RWPE2 (cell line): Measurements from ENCODE around the gene AKR7A3.

Experiments
- ATAC-seq: fragments of 200-7000 bp; cut with Tn5 transposase; 3 replicates; pipeline ENCODE4 v1.9.1; 2021; ENCODE audit warnings: low read depth
- DNase-seq: peaks from one replicate; pipeline ENCODE4 v3.0.0-alpha.2; 2020; ENCODE audit warnings: low spot score
- H3K27ac ChIP-seq: fragments of 450-650 bp; 2 replicates; pipeline ENCODE4 v1.5.1; 2017; ENCODE audit warnings: mild to moderate bottlenecking; ENCODE audit not compliant: poor library complexity, severe bottlenecking
- H3K27me3 ChIP-seq: fragments of 250-450 bp; sonication (Bioruptor Pico); 2 replicates; pipeline ENCODE4 v1.5.1; 2021; ENCODE audit warnings: mild to moderate bottlenecking, moderate library complexity; ENCODE audit not compliant: insufficient read depth, poor library complexity, severe bottlenecking
- H3K36me3 ChIP-seq: fragments of 250-450 bp; sonication (Bioruptor Pico); 2 replicates; pipeline ENCODE4 v1.5.1; 2020; ENCODE audit warnings: low read depth, mild to moderate bottlenecking, moderate library complexity
- H3K4me1 ChIP-seq: fragments of 250-450 bp; sonication (Bioruptor Pico); 2 replicates; pipeline ENCODE4 v1.5.1; 2021; ENCODE audit warnings: mild to moderate bottlenecking, moderate library complexity; ENCODE audit not compliant: insufficient read depth, poor library complexity, severe bottlenecking
- H3K4me3 ChIP-seq: fragments of 250-450 bp; sonication (Bioruptor Pico); 2 replicates; pipeline ENCODE4 v1.5.1; 2021; ENCODE audit warnings: mild to moderate bottlenecking, moderate library complexity; ENCODE audit not compliant: severe bottlenecking
- H3K9me3 ChIP-seq: fragments of 250-450 bp; sonication (Bioruptor Pico); 2 replicates; pipeline ENCODE4 v1.5.1; 2021; ENCODE audit warnings: mild to moderate bottlenecking, moderate library complexity; ENCODE audit not compliant: severe bottlenecking
- TF ChIP-seq, protein P1 (sequence below): fragments of 450-650 bp; IDR thresholded peaks from one replicate; pipeline ENCODE4 v1.5.1; 2017; ENCODE audit warnings: mild to moderate bottlenecking, moderate library complexity; ENCODE audit not compliant: poor library complexity, severe bottlenecking

Gene AKR7A3

DNA sequence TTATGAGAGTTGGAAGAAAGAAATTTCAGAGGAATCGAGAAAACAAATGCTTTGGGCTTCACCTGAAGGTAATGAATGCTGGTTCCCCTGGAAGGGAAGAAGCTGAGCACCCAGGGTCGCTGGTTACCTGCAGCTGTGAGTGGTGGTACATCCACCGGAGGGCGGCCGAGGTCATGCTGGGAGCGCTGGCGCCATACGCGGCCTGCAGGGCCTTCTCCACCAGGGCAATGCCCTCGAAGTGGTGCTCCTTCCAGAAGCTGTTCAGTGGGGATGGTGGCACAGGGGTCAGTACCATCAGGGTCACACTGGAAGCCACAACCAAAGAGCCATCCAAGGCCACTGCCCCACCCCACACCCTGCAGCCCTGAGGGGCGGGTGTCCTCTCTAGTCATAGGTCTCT lies 20.1 kb downstream of the AKR7A3 start:
- Histone ChIP-seq H3K36me3 (no peaks in the 10 kb centered on the region), H3K9me3 (no peaks in the 10 kb centered on the region), H3K27ac (no peak overlapping the region), H3K27me3 (no peaks in the 10 kb centered on the region), H3K4me1 (no peaks in the 10 kb centered on the region), H3K4me3 (no peak overlapping the region)
- ATAC-seq (no peak), DNase-seq (no peak)
- TF ChIP-seq, protein P1, sequence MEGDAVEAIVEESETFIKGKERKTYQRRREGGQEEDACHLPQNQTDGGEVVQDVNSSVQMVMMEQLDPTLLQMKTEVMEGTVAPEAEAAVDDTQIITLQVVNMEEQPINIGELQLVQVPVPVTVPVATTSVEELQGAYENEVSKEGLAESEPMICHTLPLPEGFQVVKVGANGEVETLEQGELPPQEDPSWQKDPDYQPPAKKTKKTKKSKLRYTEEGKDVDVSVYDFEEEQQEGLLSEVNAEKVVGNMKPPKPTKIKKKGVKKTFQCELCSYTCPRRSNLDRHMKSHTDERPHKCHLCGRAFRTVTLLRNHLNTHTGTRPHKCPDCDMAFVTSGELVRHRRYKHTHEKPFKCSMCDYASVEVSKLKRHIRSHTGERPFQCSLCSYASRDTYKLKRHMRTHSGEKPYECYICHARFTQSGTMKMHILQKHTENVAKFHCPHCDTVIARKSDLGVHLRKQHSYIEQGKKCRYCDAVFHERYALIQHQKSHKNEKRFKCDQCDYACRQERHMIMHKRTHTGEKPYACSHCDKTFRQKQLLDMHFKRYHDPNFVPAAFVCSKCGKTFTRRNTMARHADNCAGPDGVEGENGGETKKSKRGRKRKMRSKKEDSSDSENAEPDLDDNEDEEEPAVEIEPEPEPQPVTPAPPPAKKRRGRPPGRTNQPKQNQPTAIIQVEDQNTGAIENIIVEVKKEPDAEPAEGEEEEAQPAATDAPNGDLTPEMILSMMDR = no peak

DNA sequence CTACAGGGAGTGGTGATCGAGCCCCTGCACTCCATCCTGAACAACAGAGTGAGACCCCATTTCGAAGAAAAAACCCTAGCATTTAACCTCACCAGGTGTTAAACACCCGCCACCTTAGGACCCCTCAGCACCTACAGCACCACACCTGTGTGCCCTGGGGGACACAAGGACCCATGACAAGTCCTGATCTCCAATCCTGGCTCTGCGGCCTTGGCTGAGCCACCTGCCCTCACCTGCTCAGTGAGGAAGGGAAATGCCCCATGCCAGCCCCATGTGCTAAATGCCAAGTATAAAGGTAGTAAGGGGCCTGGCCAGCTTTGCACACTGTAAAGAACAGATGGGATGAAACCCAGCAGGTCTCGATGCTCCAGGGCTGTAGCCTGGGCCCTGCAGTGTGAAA lies 25.8 kb downstream of the AKR7A3 start:
- DNase-seq (no peak), ATAC-seq (peak; percentile 8; the same call in 1 of the 3 replicates)
- Histone ChIP-seq H3K27ac (no peak overlapping the region), H3K4me3 (no peak overlapping the region), H3K9me3 (no peaks in the 10 kb centered on the region), H3K36me3 (peaks cover 23% of the 10 kb centered on the region), H3K4me1 (peaks cover 3% of the 10 kb centered on the region), H3K27me3 (no peaks in the 10 kb centered on the region)
- TF ChIP-seq, protein P1 = no peak

DNA sequence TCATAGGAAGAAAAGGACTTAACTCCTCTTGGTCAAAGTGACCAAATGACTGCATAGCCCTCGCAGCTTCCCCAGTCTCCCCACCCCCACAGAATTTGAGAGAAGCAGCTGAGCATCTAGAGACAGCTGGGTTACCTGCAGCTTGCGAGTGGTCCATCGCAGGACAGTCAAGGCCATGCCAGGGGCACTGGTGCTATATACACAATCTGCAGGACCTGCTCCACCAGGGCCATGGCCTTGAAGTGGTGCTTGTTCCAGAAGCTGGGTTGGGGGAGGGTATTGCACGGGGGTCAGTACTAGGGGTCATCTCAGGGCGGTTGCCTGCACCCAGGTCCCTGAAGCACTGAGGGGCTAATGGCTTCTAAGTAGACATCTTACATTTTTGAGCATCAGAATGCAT lies 26.5 kb downstream of the AKR7A3 start:
- no peak for ATAC-seq
- no peaks in the 10 kb centered on the region for H3K27me3 ChIP-seq
- DNase-seq = no peak
- TF ChIP-seq, protein P1 = no peak
- H3K27ac ChIP-seq = no peak overlapping the region
- H3K36me3 ChIP-seq = peaks cover 30% of the 10 kb centered on the region
- H3K9me3 ChIP-seq = no peaks in the 10 kb centered on the region
- peaks cover 3% of the 10 kb centered on the region for H3K4me1 ChIP-seq
- H3K4me3 ChIP-seq = no peak overlapping the region

DNA sequence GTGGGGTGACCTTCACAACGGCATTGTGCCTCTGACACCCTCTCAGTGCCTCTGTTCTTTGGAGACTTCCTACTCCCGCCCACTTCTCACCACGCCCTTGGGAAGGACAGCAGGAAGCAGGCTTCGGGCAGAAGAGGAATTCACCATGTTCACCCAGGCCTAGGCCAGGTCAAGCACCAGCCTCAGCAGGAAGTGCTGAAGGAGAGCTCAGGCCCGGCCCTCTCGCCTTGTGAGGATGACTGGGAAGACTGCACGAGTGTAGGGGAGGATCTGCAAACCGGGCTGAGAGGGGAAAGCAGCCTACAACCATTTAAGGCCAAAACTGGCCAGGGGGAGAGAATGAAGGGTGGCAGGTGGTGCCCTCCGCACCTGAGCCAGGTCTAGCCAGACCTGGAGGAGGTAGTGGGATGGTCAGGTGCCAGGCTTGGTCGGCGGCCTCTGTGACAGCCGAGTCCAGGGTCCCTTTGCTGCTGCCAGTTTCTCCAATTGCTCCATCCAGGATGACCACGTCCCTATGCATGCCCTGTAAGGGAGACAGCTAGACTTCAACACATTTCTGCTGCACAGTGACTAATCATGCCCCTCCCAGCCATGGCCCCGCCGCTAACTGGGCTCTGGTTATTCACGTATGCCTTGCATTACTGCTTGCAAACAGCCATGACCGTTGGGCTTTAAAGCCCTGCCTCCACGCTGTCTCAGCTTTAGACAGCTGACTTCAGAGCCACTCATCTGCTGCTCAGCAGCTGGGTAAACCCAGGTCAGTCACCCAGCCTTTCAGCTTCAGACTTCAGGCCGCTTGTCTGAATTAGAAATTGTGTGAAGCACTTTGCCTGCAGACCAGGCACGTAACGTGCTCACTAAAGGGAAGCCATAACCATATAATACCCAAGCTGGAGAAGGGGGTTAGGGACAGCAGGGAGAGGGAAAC lies 28.1 kb downstream of the AKR7A3 start:
- Histone ChIP-seq H3K4me3 (no peak overlapping the region), H3K9me3 (no peaks in the 10 kb centered on the region), H3K36me3 (peaks cover 45% of the 10 kb centered on the region), H3K4me1 (peaks cover 3% of the 10 kb centered on the region), H3K27ac (peak overlapping the region; percentile 11), H3K27me3 (no peaks in the 10 kb centered on the region)
- TF ChIP-seq, protein P1 = no peak
- ATAC-seq (peak; percentile 72), DNase-seq (no peak)

DNA sequence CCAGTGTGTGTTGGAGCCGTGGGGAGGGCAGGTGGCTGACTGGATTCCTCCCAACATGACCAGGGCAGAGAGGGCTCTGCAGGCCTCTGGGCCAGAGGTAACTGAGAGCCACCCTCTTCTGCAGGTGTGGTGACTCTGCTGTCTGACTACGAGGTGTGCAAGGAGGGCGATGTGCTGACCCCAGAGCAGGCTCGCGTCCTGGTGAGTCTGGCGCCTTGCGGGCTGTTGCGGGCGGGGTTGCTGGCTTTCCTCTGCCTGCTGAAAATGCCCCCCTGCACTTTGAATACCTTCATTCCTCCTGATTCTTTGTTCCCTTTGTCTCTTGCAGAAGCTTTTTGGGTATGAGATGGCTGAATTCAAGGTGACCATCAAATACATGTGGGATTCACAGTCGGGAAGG lies 30.2 kb downstream of the AKR7A3 start:
- ATAC-seq = no peak

More for the DNA sequence above, 30.2 kb downstream of the AKR7A3 start:
- peaks cover 3% of the 10 kb centered on the region for H3K4me1 ChIP-seq
- no peak for DNase-seq
- TF ChIP-seq, protein P1 = no peak
- H3K4me3 ChIP-seq = no peak overlapping the region
- H3K9me3 ChIP-seq = no peaks in the 10 kb centered on the region
- H3K27ac ChIP-seq = no peak overlapping the region
- H3K27me3 ChIP-seq = no peaks in the 10 kb centered on the region
- peaks cover 54% of the 10 kb centered on the region for H3K36me3 ChIP-seq
